PC-9 (cell line): ENCODE measurements around the gene RAB18.

Experiments
- CTCF ChIP-seq: fragments of 200-600 bp; sonication (generic); conservative IDR thresholded peaks from 2 replicates; pipeline ENCODE4 v1.6.1; 2017; ENCODE audit warnings: mixed run types, antibody characterized with exemption, mild to moderate bottlenecking, moderate library complexity
- EZH2 ChIP-seq: fragments of 200-600 bp; sonication (generic); IDR thresholded peaks from 2 replicates; pipeline ENCODE4 v1.8.0; 2017; ENCODE audit warnings: antibody characterized with exemption, low read depth

- TF ChIP-seq CTCF (no peak), EZH2 (no peak)
Measured at GRCh38 chr10:27540672-27541071, 36.6 kb downstream of the RAB18 start.
